ENCODE measurements around the gene KIF21A.
"Not testable (repeated sequence)": the region's sequence is repeated elsewhere in the genome, so short reads cannot be mapped to it uniquely, and the experiment has no call there.

The KIF21A gene

GRCh38 chr12:39344926-39345325 is 98.0 kb downstream of the KIF21A start:
- no peak for DNase-seq (ENCODE audit: low spot score)

GRCh38 chr12:39343665-39344064 is 99.3 kb downstream of the KIF21A start:
- no peak for DNase-seq (ENCODE audit: low spot score)

- no peak for DNase-seq (ENCODE audit: low spot score)
Measured at GRCh38 chr12:39341761-39342160, 101.2 kb downstream of the KIF21A start.

- no peak for DNase-seq (ENCODE audit: low spot score)
Measured at GRCh38 chr12:39341179-39341578, 101.7 kb downstream of the KIF21A start.

GRCh38 chr12:39332661-39333175 is 110.2 kb downstream of the KIF21A start:
- DNase-seq (ENCODE audit: low spot score), result no peak

GRCh38 chr12:39331539-39332261 is 111.2 kb downstream of the KIF21A start:
- no peak for DNase-seq (ENCODE audit: low spot score)

GRCh38 chr12:39329876-39330275 is 113.0 kb downstream of the KIF21A start:
- DNase-seq (ENCODE audit: low spot score), result no peak

- DNase-seq (ENCODE audit: low spot score), result no peak
Measured at GRCh38 chr12:39329018-39329417, 113.9 kb downstream of the KIF21A start.

GRCh38 chr12:39327965-39328364 is 115.0 kb downstream of the KIF21A start:
- DNase-seq (ENCODE audit: low spot score), result no peak

GRCh38 chr12:39327510-39327909 is 115.4 kb downstream of the KIF21A start:
- no peak for DNase-seq (ENCODE audit: low spot score)

GRCh38 chr12:39319180-39319579 is 123.7 kb downstream of the KIF21A start:
- DNase-seq (ENCODE audit: low spot score), result peak; percentile 2

- DNase-seq (ENCODE audit: low spot score), result no peak
Measured at GRCh38 chr12:39314547-39314946, 128.4 kb downstream of the KIF21A start.

- no peak for DNase-seq (ENCODE audit: low spot score)
Measured at GRCh38 chr12:39309516-39309915, 133.4 kb downstream of the KIF21A start.

GRCh38 chr12:39301422-39301821 is 141.5 kb downstream of the KIF21A start:
- DNase-seq (ENCODE audit: low spot score), result no peak

GRCh38 chr12:39300799-39301198 is 142.1 kb downstream of the KIF21A start:
- no peak for DNase-seq (ENCODE audit: low spot score)

GRCh38 chr12:39297891-39298290 is 145.0 kb downstream of the KIF21A start:
- DNase-seq (ENCODE audit: low spot score), result no peak

- no peak for DNase-seq (ENCODE audit: low spot score)
Measured at GRCh38 chr12:39296496-39296895, 146.4 kb downstream of the KIF21A start.

GRCh38 chr12:39295593-39295992 is 147.3 kb downstream of the KIF21A start:
- not testable (repeated sequence) for DNase-seq (ENCODE audit: low spot score)

GRCh38 chr12:39294715-39295114 is 148.2 kb downstream of the KIF21A start:
- DNase-seq (ENCODE audit: low spot score), result no peak

- no peak for DNase-seq (ENCODE audit: low spot score)
Measured at GRCh38 chr12:39292125-39292630, 150.7 kb downstream of the KIF21A start.

GRCh38 chr12:39287817-39288216 is 155.1 kb downstream of the KIF21A start:
- DNase-seq (ENCODE audit: low spot score), result no peak

GRCh38 chr12:39287409-39287808 is 155.5 kb downstream of the KIF21A start:
- no peak for DNase-seq (ENCODE audit: low spot score)

- no peak for DNase-seq (ENCODE audit: low spot score)
Measured at GRCh38 chr12:39278426-39278825, 164.5 kb downstream of the KIF21A start.

- no peak for DNase-seq (ENCODE audit: low spot score)
Measured at GRCh38 chr12:39277416-39277815, 165.5 kb downstream of the KIF21A start.

Measured in HuH-7 (cell line).